HEK293 (cell line): ENCODE results near the gene AQP10.
A peak's percentile ranks its signal among the peaks of the same experiment; 100 is the strongest.
"Not testable (repeated sequence)": the region's sequence is repeated elsewhere in the genome, so short reads cannot be mapped to it uniquely, and the experiment has no call there.

ENCODE experiments used
- CTCF ChIA-PET: fragments of 350-600 bp; formaldehyde crosslinking; extraction: SDS; loops from one replicate; lab custom pipeline; 2021; ENCODE audit warnings: antibody characterized with exemption; lab: Yijun Ruan, JAX
- POLR2A ChIA-PET: fragments of 300-600 bp; formaldehyde crosslinking; extraction: SDS; loops from one replicate; lab custom pipeline; 2020; ENCODE audit warnings: antibody characterized with exemption, inconsistent platforms; lab: Yijun Ruan, JAX
- H3K27ac ChIP-seq: fragments of 200-500 bp; sonication (Bioruptor generic); 2 replicates; pipeline ENCODE4 v1.5.1; 2014; ENCODE audit warnings: low read depth, low read length, control low read depth, inconsistent platforms; ENCODE audit errors: extremely low read depth
- H3K36me3 ChIP-seq, 2 experiments: fragments of 200-500 bp in 1 of 2; sonication (Bioruptor generic) in 1 of 2; 1 replicate in 1 of 2; 2 replicates in 1 of 2; pipeline ENCODE4 v1.5.1; 2014 to 2017; ENCODE audit warnings: inconsistent platforms in 2 of 2, low read length in 2 of 2; ENCODE audit not compliant: control insufficient read depth in 2 of 2, insufficient read depth in 1 of 2
- H3K4me1 ChIP-seq: fragments of 200-500 bp; sonication (Bioruptor generic); 2 replicates; pipeline ENCODE4 v1.5.1; 2014; ENCODE audit warnings: mild to moderate bottlenecking, low read length, inconsistent platforms; ENCODE audit not compliant: control insufficient read depth, insufficient read depth
- H3K4me3 ChIP-seq: 2 replicates; pipeline ENCODE4 v1.5.1; 2011; ENCODE audit warnings: low read depth, mild to moderate bottlenecking, control low read depth, low read length, moderate library complexity
- H3K9me3 ChIP-seq: fragments of 200-500 bp; sonication (Bioruptor generic); 2 replicates; pipeline ENCODE4 v1.5.1; 2014; ENCODE audit warnings: low read depth, low read length, inconsistent platforms; ENCODE audit not compliant: control insufficient read depth, insufficient read depth
- KLF10 ChIP-seq: fragments of 450-650 bp; IDR thresholded peaks from 2 replicates; pipeline ENCODE4 v1.5.1; 2018; ENCODE audit warnings: missing biosample characterization, mild to moderate bottlenecking, missing genetic modification characterization
- ZBTB21 ChIP-seq: fragments of 450-650 bp; formaldehyde crosslinking; IDR thresholded peaks from 2 replicates; pipeline ENCODE4 v1.5.1; 2017; ENCODE audit warnings: missing biosample characterization, missing genetic modification characterization
- ZBTB26 ChIP-seq: fragments of 450-650 bp; formaldehyde crosslinking; optimal IDR thresholded peaks from 2 replicates; pipeline ENCODE3; 2016; ENCODE audit warnings: missing biosample characterization, mild to moderate bottlenecking, missing genetic modification characterization
- ZBTB8A ChIP-seq: fragments of 450-650 bp; formaldehyde crosslinking; IDR thresholded peaks from 2 replicates; pipeline ENCODE4 v1.5.1; 2016; ENCODE audit warnings: missing biosample characterization, missing genetic modification characterization
- ZNF114 ChIP-seq: fragments of 450-650 bp; formaldehyde crosslinking; IDR thresholded peaks from 2 replicates; pipeline ENCODE4 v1.5.0; 2017; ENCODE audit warnings: missing biosample characterization, missing genetic modification characterization
- ZNF132 ChIP-seq: fragments of 450-650 bp; formaldehyde crosslinking; IDR thresholded peaks from 2 replicates; pipeline ENCODE4 v1.5.1; 2017; ENCODE audit warnings: missing biosample characterization, missing genetic modification characterization, borderline replicate concordance
- ZNF133 ChIP-seq: fragments of 450-650 bp; formaldehyde crosslinking; IDR thresholded peaks from 2 replicates; pipeline ENCODE4 v1.5.1; 2016; ENCODE audit warnings: missing biosample characterization, missing genetic modification characterization
- ZNF148 ChIP-seq: fragments of 450-650 bp; formaldehyde crosslinking; IDR thresholded peaks from 2 replicates; pipeline ENCODE4 v1.5.0; 2017; ENCODE audit warnings: missing biosample characterization, missing genetic modification characterization, borderline replicate concordance
- ZNF174 ChIP-seq: fragments of 450-650 bp; formaldehyde crosslinking; IDR thresholded peaks from 2 replicates; pipeline ENCODE4 v1.5.0; 2017; ENCODE audit warnings: missing biosample characterization, mild to moderate bottlenecking, missing genetic modification characterization
- ZNF2 ChIP-seq: fragments of 450-650 bp; formaldehyde crosslinking; IDR thresholded peaks from 2 replicates; pipeline ENCODE4 v1.5.1; 2016; ENCODE audit warnings: missing biosample characterization, missing genetic modification characterization
- ZNF362 ChIP-seq: fragments of 450-650 bp; formaldehyde crosslinking; IDR thresholded peaks from 2 replicates; pipeline ENCODE4 v1.5.1; 2016; ENCODE audit warnings: missing biosample characterization, missing genetic modification characterization
- ZNF513 ChIP-seq: fragments of 450-650 bp; IDR thresholded peaks from 2 replicates; pipeline ENCODE4 v1.5.1; 2018; ENCODE audit warnings: missing biosample characterization, missing genetic modification characterization
- ZNF560 ChIP-seq: fragments of 450-650 bp; formaldehyde crosslinking; IDR thresholded peaks from 2 replicates; pipeline ENCODE4 v1.5.1; 2017; ENCODE audit warnings: missing biosample characterization, missing genetic modification characterization, borderline replicate concordance
- ZNF600 ChIP-seq: fragments of 450-650 bp; formaldehyde crosslinking; IDR thresholded peaks from 2 replicates; pipeline ENCODE4 v1.5.1; 2016; ENCODE audit warnings: missing biosample characterization, missing genetic modification characterization
- ZNF654 ChIP-seq: fragments of 450-650 bp; formaldehyde crosslinking; IDR thresholded peaks from 2 replicates; pipeline ENCODE4 v1.5.1; 2016; ENCODE audit warnings: low read depth, missing biosample characterization, missing genetic modification characterization
- ZSCAN23 ChIP-seq: fragments of 450-650 bp; formaldehyde crosslinking; IDR thresholded peaks from 2 replicates; pipeline ENCODE4 v1.5.1; 2016; ENCODE audit warnings: missing biosample characterization, missing genetic modification characterization

AQP10 gene

GRCh38 chr1:154272217-154272998, 48.5 kb upstream of the AQP10 start, which contains the start of gene HAX1 (continued):
- peak; percentile 72 for TF ChIP-seq KLF10 (tag by site-specific recombination)
- TF ChIP-seq ZNF132 (tag by site-specific recombination) = no peak
- peak; percentile 94 for TF ChIP-seq ZBTB21 (tag by site-specific recombination)
- TF ChIP-seq ZNF600 (tag by site-specific recombination) = peak; percentile 81; the same call in 1 of the 2 replicates
- TF ChIP-seq ZSCAN23 (tag by site-specific recombination) = no peak
- no peak for TF ChIP-seq ZNF560 (tag by site-specific recombination)
- no peak for TF ChIP-seq ZNF148

GRCh38 chr1:154272999-154273563, 47.8 kb upstream of the AQP10 start:
- H3K27ac ChIP-seq = peak overlapping the region; percentile 62; the same call in 1 of the 2 replicates
- peaks cover 17 to 58% of the 10 kb centered on the region in 2 experiments for H3K36me3 ChIP-seq
- ChIA-PET CTCF (interaction anchor here (0.6 to 1.9 kb wide), 10 partner anchors 9 to 604 kb away, joined by 3 to 13 read pairs (median 3); no protein-coding TSS in a partner anchor), POLR2A (no interaction called here)
- peak overlapping the region; percentile 80 for H3K4me3 ChIP-seq
- no peaks in the 10 kb centered on the region for H3K9me3 ChIP-seq
- no peak for TF ChIP-seq ZNF133 (tag by site-specific recombination)
- TF ChIP-seq ZNF362 (tag by site-specific recombination) = peak; percentile 73; the same call in 1 of the 2 replicates
- TF ChIP-seq ZBTB26 (tag by site-specific recombination) = no peak
- no peak for TF ChIP-seq ZNF114 (tag by site-specific recombination)
- TF ChIP-seq ZNF513 (tag by site-specific recombination) = peak; percentile 95
- no peaks in the 10 kb centered on the region for H3K4me1 ChIP-seq

- H3K4me1 ChIP-seq = no peaks in the 10 kb centered on the region
- H3K27ac ChIP-seq = no peak overlapping the region
- H3K9me3 ChIP-seq = no peaks in the 10 kb centered on the region
- CTCF ChIA-PET = interaction anchor here (0.6 to 3.6 kb wide), 10 partner anchors 37 to 272 kb away, joined by 3 to 39 read pairs (median 3); no protein-coding TSS in a partner anchor
- no peak overlapping the region for H3K4me3 ChIP-seq
- peaks cover 12 to 31% of the 10 kb centered on the region in 2 experiments for H3K36me3 ChIP-seq
- POLR2A ChIA-PET = interaction anchor here (0.6 to 0.8 kb wide), 3 partner anchors 58 to 870 kb away, joined by 3 read pairs; no protein-coding TSS in a partner anchor
- TF ChIP-seq ZNF654 (peak; percentile 34), ZNF2 (tag by site-specific recombination) (peak; percentile 76), ZNF174 (tag by site-specific recombination) (no peak), ZBTB8A (tag by site-specific recombination) (peak; percentile 34; the same call in 1 of the 2 replicates)
These were observed 44.1 kb upstream of the AQP10 start for GRCh38 chr1:154276797-154277196.

GRCh38 chr1:154287591-154287990, 33.3 kb upstream of the AQP10 start:
- H3K4me3 ChIP-seq, H3K4me1 ChIP-seq, H3K27ac ChIP-seq, H3K9me3 ChIP-seq, CTCF ChIA-PET, H3K36me3 ChIP-seq, POLR2A ChIA-PET: not testable (repeated sequence)
